HepG2 (cell line): ENCODE results near the gene DNAL4. TPM values are rescaled to one million over a fixed set of nuclear protein-coding genes. Genes with fewer than 3 reads are reported as not detected.

Experiments
- AGO1 ChIP-seq: fragments of 200-400 bp; formaldehyde crosslinking; IDR thresholded peaks from 2 replicates; pipeline ENCODE4 v1.6.1; 2017; ENCODE audit warnings: mild to moderate bottlenecking, low read depth, low read length, moderate library complexity; ENCODE audit not compliant: poor library complexity, severe bottlenecking
- CBFB ChIP-seq: sonication (generic); formaldehyde crosslinking; IDR thresholded peaks from 2 replicates; pipeline ENCODE4 v1.4.0; 2020; ENCODE audit warnings: missing genetic modification reagents
- CCAR2 ChIP-seq: fragments of 200-400 bp; formaldehyde crosslinking; optimal IDR thresholded peaks from 2 replicates; pipeline ENCODE3; 2018; ENCODE audit warnings: low read depth, mild to moderate bottlenecking, low read length, moderate library complexity
- FOXK2 ChIP-seq: fragments of 450-650 bp; IDR thresholded peaks from 2 replicates; pipeline ENCODE4 v1.6.1; 2016
- HNRNPUL1 ChIP-seq: fragments of 200-400 bp; formaldehyde crosslinking; IDR thresholded peaks from 2 replicates; pipeline ENCODE4 v1.6.1; 2017; ENCODE audit warnings: low read depth, mild to moderate bottlenecking, low read length, moderate library complexity
- IRX3 ChIP-seq: sonication (generic); formaldehyde crosslinking; IDR thresholded peaks from 2 replicates; pipeline ENCODE4 v1.8.1; 2023; ENCODE audit warnings: mild to moderate bottlenecking, low read depth, missing genetic modification reagents, borderline replicate concordance
- KDM5A ChIP-seq: fragments of 200-600 bp; sonication (generic); IDR thresholded peaks from 2 replicates; pipeline ENCODE4 v1.7.0; 2018; ENCODE audit warnings: antibody characterized with exemption, mild to moderate bottlenecking, low read length, borderline replicate concordance
- KDM6A ChIP-seq: IDR thresholded peaks from 2 replicates; pipeline ENCODE4 v1.6.1; 2016; ENCODE audit warnings: low read depth
- KLF13 ChIP-seq: sonication (generic); formaldehyde crosslinking; IDR thresholded peaks from 2 replicates; pipeline ENCODE4 v1.4.0; 2020; ENCODE audit warnings: mild to moderate bottlenecking, missing genetic modification reagents
- KLF9 ChIP-seq: IDR thresholded peaks from 2 replicates; pipeline ENCODE4 v1.6.1; 2016; ENCODE audit warnings: low read depth
- RCOR2 ChIP-seq: IDR thresholded peaks from 2 replicates; pipeline ENCODE4 v1.6.1; 2016; ENCODE audit warnings: missing biosample characterization, missing genetic modification reagents
- SP2 ChIP-seq: sonication (generic); formaldehyde crosslinking; IDR thresholded peaks from 2 replicates; pipeline ENCODE4 v1.5.1; 2020; ENCODE audit warnings: mild to moderate bottlenecking, missing genetic modification reagents
- SP4 ChIP-seq: sonication (generic); formaldehyde crosslinking; IDR thresholded peaks from 2 replicates; pipeline ENCODE4 v1.8.1; 2023; ENCODE audit warnings: mild to moderate bottlenecking, missing genetic modification reagents
- ZFP36 ChIP-seq: fragments of 150-350 bp; IDR thresholded peaks from 2 replicates; pipeline ENCODE4 v1.6.1; 2018; ENCODE audit warnings: borderline replicate concordance, low read length, low read depth; ENCODE audit not compliant: partially characterized antibody
- ZFYVE20 ChIP-seq: sonication (generic); formaldehyde crosslinking; IDR thresholded peaks from 2 replicates; pipeline ENCODE4 v1.8.0; 2023; ENCODE audit warnings: low read depth, mild to moderate bottlenecking, moderate library complexity, missing genetic modification reagents, borderline replicate concordance
- ZNF253 ChIP-seq: sonication (generic); formaldehyde crosslinking; IDR thresholded peaks from 2 replicates; pipeline ENCODE4 v1.8.0; 2022; ENCODE audit warnings: mild to moderate bottlenecking, missing genetic modification reagents, borderline replicate concordance
- ZNF256 ChIP-seq: sonication (generic); formaldehyde crosslinking; conservative IDR thresholded peaks from 2 replicates; pipeline ENCODE4 v1.4.0; 2020; ENCODE audit warnings: missing genetic modification reagents
- ZNF460 ChIP-seq: sonication (generic); formaldehyde crosslinking; IDR thresholded peaks from 2 replicates; pipeline ENCODE4 v1.5.1; 2020; ENCODE audit warnings: missing genetic modification reagents, mild to moderate bottlenecking, borderline replicate concordance
- ZNF615 ChIP-seq: sonication (generic); formaldehyde crosslinking; IDR thresholded peaks from 2 replicates; pipeline ENCODE4 v1.5.0; 2020; ENCODE audit warnings: mild to moderate bottlenecking, missing genetic modification reagents, borderline replicate concordance
- ZNF619 ChIP-seq: sonication (generic); formaldehyde crosslinking; IDR thresholded peaks from 2 replicates; pipeline ENCODE4 v1.4.0; 2020; ENCODE audit warnings: mild to moderate bottlenecking, missing genetic modification reagents
- ZNF720 ChIP-seq: sonication (generic); formaldehyde crosslinking; IDR thresholded peaks from 2 replicates; pipeline ENCODE4 v1.4.0; 2020; ENCODE audit warnings: missing genetic modification reagents
- ZNF737 ChIP-seq: sonication (generic); formaldehyde crosslinking; IDR thresholded peaks from 2 replicates; pipeline ENCODE4 v1.5.0; 2020; ENCODE audit warnings: missing genetic modification reagents, mild to moderate bottlenecking, borderline replicate concordance
- ZNF891 ChIP-seq: sonication (generic); formaldehyde crosslinking; IDR thresholded peaks from 2 replicates; pipeline ENCODE4 v1.5.0; 2020; ENCODE audit warnings: mild to moderate bottlenecking, missing genetic modification reagents
- ZSCAN20 ChIP-seq: sonication (generic); formaldehyde crosslinking; IDR thresholded peaks from 2 replicates; pipeline ENCODE4 v1.4.0; 2020; ENCODE audit warnings: missing genetic modification reagents, mild to moderate bottlenecking, borderline replicate concordance
- polyA plus RNA-seq, 8 experiments: library from polyadenylated mRNA; depleted of rRNA in 3 of 8; stranded (reverse) in 7 of 8; unstranded in 1 of 8; fragments of >200 nt; fragmentation: Illumina TruSeq in 4 of 8; extraction: Trizol in 4 of 8; gene quantifications; 2 replicates each; pipeline versions ENCODE4 v1.2.1 to v1.2.3, GENCODE V29; 2011 to 2016; ENCODE audit warnings: low read depth in 4 of 8, missing spikeins in 1 of 8, mixed read lengths in 1 of 8; ENCODE audit not compliant: insufficient read depth in 1 of 8
- total RNA-seq, 5 experiments: library from RNA; depleted of rRNA; stranded (reverse); fragments of >200 nt; fragmentation: Illumina TruSeq; extraction: Trizol; gene quantifications; 2 replicates each; pipeline ENCODE4 v1.2.3, GENCODE V29; 2016; ENCODE audit warnings: low read depth in 1 of 5
- TF ChIP-seq, protein P1 (sequence below): sonication (generic); formaldehyde crosslinking; IDR thresholded peaks from 2 replicates; pipeline ENCODE4 v1.8.0; 2022; ENCODE audit warnings: mild to moderate bottlenecking, missing genetic modification reagents, borderline replicate concordance
- TF ChIP-seq, protein P2 (sequence below): sonication (generic); formaldehyde crosslinking; IDR thresholded peaks from 2 replicates; pipeline ENCODE4 v1.4.0; 2020; ENCODE audit warnings: missing genetic modification reagents

The DNAL4 gene
- total and polyA plus RNA-seq, 2 of the 13 experiments (the other 11 are each of a cell fraction or from before 2014, with no cell fraction given): 8.0 to 10.7 TPM

GRCh38 chr22:38793721-38794466 is at the start of gene DNAL4 (continued):
- TF ChIP-seq ZSCAN20 (CRISPR knock-in tag): no peak
- no peak for TF ChIP-seq ZNF256 (CRISPR knock-in tag)
- no peak for TF ChIP-seq KDM6A (CRISPR knock-in tag)
- no peak for TF ChIP-seq HNRNPUL1
- no peak for TF ChIP-seq IRX3 (CRISPR knock-in tag)
- TF ChIP-seq, protein P1, sequence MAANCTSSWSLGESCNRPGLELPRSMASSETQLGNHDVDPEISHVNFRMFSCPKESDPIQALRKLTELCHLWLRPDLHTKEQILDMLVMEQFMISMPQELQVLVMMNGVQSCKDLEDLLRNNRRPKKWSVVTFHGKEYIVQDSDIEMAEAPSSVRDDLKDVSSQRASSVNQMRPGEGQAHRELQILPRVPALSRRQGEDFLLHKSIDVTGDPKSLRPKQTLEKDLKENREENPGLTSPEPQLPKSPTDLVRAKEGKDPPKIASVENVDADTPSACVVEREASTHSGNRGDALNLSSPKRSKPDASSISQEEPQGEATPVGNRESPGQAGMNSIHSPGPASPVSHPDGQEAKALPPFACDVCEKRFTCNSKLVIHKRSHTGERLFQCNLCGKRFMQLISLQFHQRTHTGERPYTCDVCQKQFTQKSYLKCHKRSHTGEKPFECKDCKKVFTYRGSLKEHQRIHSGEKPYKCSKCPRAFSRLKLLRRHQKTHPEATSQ (CRISPR knock-in tag): no peak
- TF ChIP-seq ZNF460: no peak
- TF ChIP-seq KLF9 (CRISPR knock-in tag): no peak
- TF ChIP-seq ZNF619: no peak
- TF ChIP-seq SP2 (CRISPR knock-in tag): peak; percentile 91
- no peak for TF ChIP-seq CCAR2
- no peak for TF ChIP-seq CBFB
- TF ChIP-seq FOXK2: no peak
- no peak for TF ChIP-seq ZFYVE20 (CRISPR knock-in tag)
- TF ChIP-seq ZNF615: no peak
- TF ChIP-seq KDM5A: peak; percentile 38; the same call in 1 of the 2 replicates
- TF ChIP-seq, protein P2, sequence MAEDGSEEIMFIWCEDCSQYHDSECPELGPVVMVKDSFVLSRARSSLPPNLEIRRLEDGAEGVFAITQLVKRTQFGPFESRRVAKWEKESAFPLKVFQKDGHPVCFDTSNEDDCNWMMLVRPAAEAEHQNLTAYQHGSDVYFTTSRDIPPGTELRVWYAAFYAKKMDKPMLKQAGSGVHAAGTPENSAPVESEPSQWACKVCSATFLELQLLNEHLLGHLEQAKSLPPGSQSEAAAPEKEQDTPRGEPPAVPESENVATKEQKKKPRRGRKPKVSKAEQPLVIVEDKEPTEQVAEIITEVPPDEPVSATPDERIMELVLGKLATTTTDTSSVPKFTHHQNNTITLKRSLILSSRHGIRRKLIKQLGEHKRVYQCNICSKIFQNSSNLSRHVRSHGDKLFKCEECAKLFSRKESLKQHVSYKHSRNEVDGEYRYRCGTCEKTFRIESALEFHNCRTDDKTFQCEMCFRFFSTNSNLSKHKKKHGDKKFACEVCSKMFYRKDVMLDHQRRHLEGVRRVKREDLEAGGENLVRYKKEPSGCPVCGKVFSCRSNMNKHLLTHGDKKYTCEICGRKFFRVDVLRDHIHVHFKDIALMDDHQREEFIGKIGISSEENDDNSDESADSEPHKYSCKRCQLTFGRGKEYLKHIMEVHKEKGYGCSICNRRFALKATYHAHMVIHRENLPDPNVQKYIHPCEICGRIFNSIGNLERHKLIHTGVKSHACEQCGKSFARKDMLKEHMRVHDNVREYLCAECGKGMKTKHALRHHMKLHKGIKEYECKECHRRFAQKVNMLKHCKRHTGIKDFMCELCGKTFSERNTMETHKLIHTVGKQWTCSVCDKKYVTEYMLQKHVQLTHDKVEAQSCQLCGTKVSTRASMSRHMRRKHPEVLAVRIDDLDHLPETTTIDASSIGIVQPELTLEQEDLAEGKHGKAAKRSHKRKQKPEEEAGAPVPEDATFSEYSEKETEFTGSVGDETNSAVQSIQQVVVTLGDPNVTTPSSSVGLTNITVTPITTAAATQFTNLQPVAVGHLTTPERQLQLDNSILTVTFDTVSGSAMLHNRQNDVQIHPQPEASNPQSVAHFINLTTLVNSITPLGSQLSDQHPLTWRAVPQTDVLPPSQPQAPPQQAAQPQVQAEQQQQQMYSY: no peak
- TF ChIP-seq ZNF737 (CRISPR knock-in tag): no peak
- no peak for TF ChIP-seq ZNF253 (CRISPR knock-in tag)
- TF ChIP-seq ZNF720 (CRISPR knock-in tag): no peak
- no peak for TF ChIP-seq AGO1
- TF ChIP-seq ZFP36: no peak
- peak; percentile 69 for TF ChIP-seq SP4 (CRISPR knock-in tag)
- TF ChIP-seq RCOR2: no peak
- TF ChIP-seq KLF13 (CRISPR knock-in tag): no peak
- 0 out of 2 replicates have a peak, but pooled peaks have one; percentile 37 for TF ChIP-seq ZNF891
